ENCODE measurements around the gene MCM7. TPM values are rescaled to one million over a fixed set of nuclear protein-coding genes. Genes with fewer than 3 reads are reported as not detected.

Gene MCM7
- polyA plus RNA-seq, 1 of the 3 experiments (the other 2 are of a cell fraction), result 241 TPM

- peaks cover 32% of the 10 kb centered on the region for H3F3A ChIP-seq (replicated peaks; ENCODE audit: insufficient read depth)
- H3K4me1 ChIP-seq (ENCODE audit: control insufficient read depth in 1 of 2, insufficient read depth in 2 of 2, low read depth in 1 of 2, low read length in 1 of 2), result peaks cover 0 to 2% of the 10 kb centered on the region in 2 experiments; a peak in 2 of 4 replicates
- no peak overlapping the region for H3K9ac ChIP-seq
- H3K36me3 ChIP-seq (replicated peaks in 1 of 2; ENCODE audit: control insufficient read depth in 1 of 2, insufficient read depth in 2 of 2, low read length in 1 of 2), result peaks cover 39 to 47% of the 10 kb centered on the region in 2 experiments
- H3K9me3 ChIP-seq, result no peaks in the 10 kb centered on the region
- no peak overlapping the region for H2AFZ ChIP-seq (ENCODE audit: low read depth)
- 87% methylated on average over 11 of the region's 11 CpGs for WGBS (ENCODE audit: low lambda C conversion rate)
- H3K4me2 ChIP-seq, result no peak overlapping the region
- no peak for DNase-seq
- no peaks in the 10 kb centered on the region for H3K9me2 ChIP-seq
- H3K27me3 ChIP-seq (ENCODE audit: insufficient read depth), result no peaks in the 10 kb centered on the region
- ChIA-PET POLR2A (no interaction called here), CTCF (no interaction called here)
- H3K79me2 ChIP-seq (ENCODE audit: insufficient read depth), result peaks cover 3% of the 10 kb centered on the region; the same call in 1 of the 2 replicates
- no peaks in the 10 kb centered on the region for H4K20me1 ChIP-seq (ENCODE audit: insufficient read depth)
- H3K27ac ChIP-seq (ENCODE audit: low read depth in 2 of 2, low read length in 1 of 2), result no peak overlapping the region
- TF ChIP-seq GABPA (IDR thresholded peaks at IDR 0.05; ENCODE audit: low read depth) (no peak), RAD21 (IDR thresholded peaks at IDR 0.05; ENCODE audit: low read length) (no peak), EP300 (IDR thresholded peaks at IDR 0.05; ENCODE audit: borderline replicate concordance in 1 of 2, low read depth in 1 of 2, low read length in 1 of 2) (no peak), FOXJ3 (CRISPR knock-in tag; IDR thresholded peaks at IDR 0.05) (no peak), FOXM1 (IDR thresholded peaks at IDR 0.05; ENCODE audit: low read depth) (no peak), EZH2phosphoT487 (IDR thresholded peaks at IDR 0.05; ENCODE audit: borderline replicate concordance, low read depth) (no peak), ELF1 (IDR thresholded peaks at IDR 0.05) (no peak), FOSL2 (IDR thresholded peaks at IDR 0.05; ENCODE audit: borderline replicate concordance, low read depth) (no peak), MXI1 (IDR thresholded peaks at IDR 0.05; ENCODE audit: low read depth, low read length) (no peak), RXRA (IDR thresholded peaks at IDR 0.05; ENCODE audit: borderline replicate concordance, low read depth) (no peak), NFIC (IDR thresholded peaks at IDR 0.05; ENCODE audit: borderline replicate concordance) (no peak), ZBTB33 (IDR thresholded peaks at IDR 0.05; ENCODE audit: borderline replicate concordance, low read depth) (no peak), SMC3 (IDR thresholded peaks at IDR 0.05; ENCODE audit: low read depth, low read length) (no peak), RFX5 (IDR thresholded peaks at IDR 0.05; ENCODE audit: low read length) (no peak)
- no peak overlapping the region for H3K4me3 ChIP-seq (ENCODE audit: low read depth in 2 of 2, low read length in 1 of 2)
These were observed 6.7 kb upstream of the MCM7 start for GRCh38 chr7:100107890-100108289.

GRCh38 chr7:100107125-100107737 lies 6.0 kb upstream of the MCM7 start:
- Histone ChIP-seq H3K4me3 (ENCODE audit: low read depth in 2 of 2, low read length in 1 of 2) (no peak overlapping the region), H3K9ac (no peak overlapping the region), H3K4me1 (ENCODE audit: control insufficient read depth in 1 of 2, insufficient read depth in 2 of 2, low read depth in 1 of 2, low read length in 1 of 2) (peaks cover 6 to 8% of the 10 kb centered on the region in 2 experiments; a peak in 3 of 4 replicates), H3K9me2 (no peaks in the 10 kb centered on the region), H3K9me3 (no peaks in the 10 kb centered on the region), H3K79me2 (ENCODE audit: insufficient read depth) (peaks cover 9% of the 10 kb centered on the region), H3K36me3 (replicated peaks in 1 of 2; ENCODE audit: control insufficient read depth in 1 of 2, insufficient read depth in 2 of 2, low read length in 1 of 2) (peaks cover 39 to 47% of the 10 kb centered on the region in 2 experiments), H2AFZ (ENCODE audit: low read depth) (no peak overlapping the region), H3K4me2 (no peak overlapping the region), H4K20me1 (ENCODE audit: insufficient read depth) (no peaks in the 10 kb centered on the region), H3K27ac (ENCODE audit: low read depth in 2 of 2, low read length in 1 of 2) (no peak overlapping the region), H3F3A (replicated peaks; ENCODE audit: insufficient read depth) (peaks cover 39% of the 10 kb centered on the region), H3K27me3 (ENCODE audit: insufficient read depth) (no peaks in the 10 kb centered on the region)
- 91% methylated on average over 25 of the region's 25 CpGs for WGBS (ENCODE audit: low lambda C conversion rate)
- peak; percentile 18 for DNase-seq
- POLR2A ChIA-PET, result interaction anchor here (1.5 kb wide), 1 partner anchor 13 kb away, joined by 3 read pairs; no protein-coding TSS in a partner anchor
- CTCF ChIA-PET, result no interaction called here
- TF ChIP-seq RXRA (IDR thresholded peaks at IDR 0.05; ENCODE audit: borderline replicate concordance, low read depth) (no peak), MAX (IDR thresholded peaks at IDR 0.05; ENCODE audit: low read depth) (no peak), USF1 (IDR thresholded peaks at IDR 0.05; ENCODE audit: borderline replicate concordance, low read depth) (no peak), ZBTB33 (IDR thresholded peaks at IDR 0.05; ENCODE audit: borderline replicate concordance, low read depth) (no peak), TCF12 (IDR thresholded peaks at IDR 0.05) (no peak), FOSL2 (IDR thresholded peaks at IDR 0.05; ENCODE audit: borderline replicate concordance, low read depth) (no peak)

Measured in SK-N-SH (cell line).